ENCODE measurements around the gene CEP112.

DNA sequence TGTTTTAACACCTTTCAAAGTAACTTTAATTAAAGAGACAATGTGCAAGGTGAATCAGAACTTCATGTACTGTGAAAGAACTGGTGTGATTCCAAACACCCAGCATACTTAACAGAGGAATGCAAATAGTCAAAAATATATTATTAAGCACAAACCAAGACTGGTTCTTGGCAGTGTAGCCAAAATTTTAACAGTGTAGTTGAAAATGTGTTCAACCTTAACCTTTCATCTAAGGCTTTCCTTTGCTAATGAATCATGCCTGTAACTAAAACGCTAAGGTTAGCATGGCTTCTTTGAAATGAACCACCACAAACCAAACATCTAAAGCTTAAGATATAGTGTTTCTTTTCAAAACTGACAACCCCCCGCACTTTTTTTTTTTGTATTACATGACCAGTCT lies 484.2 kb downstream of the CEP112 start:
- TF ChIP-seq CEBPB (IDR thresholded peaks at IDR 0.05; ENCODE audit: low read depth, low read length) (no peak), POLR2A (IDR thresholded peaks at IDR 0.05; ENCODE audit: low read depth, low read length) (no peak), MAFK (IDR thresholded peaks at IDR 0.05; ENCODE audit: low read depth, low read length) (no peak)
- TF ChIP-seq, protein P1, sequence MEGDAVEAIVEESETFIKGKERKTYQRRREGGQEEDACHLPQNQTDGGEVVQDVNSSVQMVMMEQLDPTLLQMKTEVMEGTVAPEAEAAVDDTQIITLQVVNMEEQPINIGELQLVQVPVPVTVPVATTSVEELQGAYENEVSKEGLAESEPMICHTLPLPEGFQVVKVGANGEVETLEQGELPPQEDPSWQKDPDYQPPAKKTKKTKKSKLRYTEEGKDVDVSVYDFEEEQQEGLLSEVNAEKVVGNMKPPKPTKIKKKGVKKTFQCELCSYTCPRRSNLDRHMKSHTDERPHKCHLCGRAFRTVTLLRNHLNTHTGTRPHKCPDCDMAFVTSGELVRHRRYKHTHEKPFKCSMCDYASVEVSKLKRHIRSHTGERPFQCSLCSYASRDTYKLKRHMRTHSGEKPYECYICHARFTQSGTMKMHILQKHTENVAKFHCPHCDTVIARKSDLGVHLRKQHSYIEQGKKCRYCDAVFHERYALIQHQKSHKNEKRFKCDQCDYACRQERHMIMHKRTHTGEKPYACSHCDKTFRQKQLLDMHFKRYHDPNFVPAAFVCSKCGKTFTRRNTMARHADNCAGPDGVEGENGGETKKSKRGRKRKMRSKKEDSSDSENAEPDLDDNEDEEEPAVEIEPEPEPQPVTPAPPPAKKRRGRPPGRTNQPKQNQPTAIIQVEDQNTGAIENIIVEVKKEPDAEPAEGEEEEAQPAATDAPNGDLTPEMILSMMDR (conservative IDR thresholded peaks at IDR 0.05; ENCODE audit: low read depth, low read length) = no peak

Data from IMR-90 (cell line).